OCI-LY1 (cell line): ENCODE data around the gene KIF11.

Source experiments
- CTCF ChIP-seq: fragments of 200-600 bp; sonication (generic), shearing (Covaris generic); IDR thresholded peaks from 2 replicates; pipeline ENCODE4 v1.5.1; 2017; ENCODE audit warnings: mild to moderate bottlenecking, antibody characterized with exemption, low read length, moderate library complexity, mixed read lengths
- EZH2 ChIP-seq: fragments of 200-600 bp; sonication (generic), shearing (Covaris generic); IDR thresholded peaks from 2 replicates; pipeline ENCODE4 v1.8.0; 2017; ENCODE audit warnings: borderline replicate concordance, mixed run types, mild to moderate bottlenecking, antibody characterized with exemption, low read length, moderate library complexity, mixed read lengths

- no peak for TF ChIP-seq CTCF
- TF ChIP-seq EZH2, result no peak
These were observed 106.8 kb downstream of the KIF11 start for GRCh38 chr10:92699518-92700381.
